ENCODE results near the gene TMEM266.

The TMEM266 gene

DNA sequence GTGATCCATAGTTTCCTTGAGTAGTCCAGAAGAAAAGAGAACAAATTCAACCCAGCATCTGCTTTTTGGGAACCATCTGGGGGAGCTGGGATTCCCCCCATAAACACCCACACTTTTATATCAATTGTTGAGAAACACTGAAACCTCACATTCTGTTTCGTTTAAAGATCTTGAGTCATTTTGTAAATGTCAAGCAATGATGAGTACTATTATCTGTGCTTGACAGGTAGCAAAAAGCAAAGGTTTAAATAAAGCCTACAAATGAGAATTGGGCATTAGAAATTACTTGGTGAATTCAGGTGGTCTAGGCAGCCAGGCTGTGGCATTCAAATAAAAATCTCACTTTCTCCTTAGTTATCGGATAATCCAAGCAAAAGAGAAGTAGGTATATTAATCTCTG is 75.7 kb downstream of the TMEM266 start:
- DNase-seq, result no peak

- no peak for DNase-seq
These were observed 78.7 kb downstream of the TMEM266 start for GRCh38 chr15:76138436-76138835.

DNA sequence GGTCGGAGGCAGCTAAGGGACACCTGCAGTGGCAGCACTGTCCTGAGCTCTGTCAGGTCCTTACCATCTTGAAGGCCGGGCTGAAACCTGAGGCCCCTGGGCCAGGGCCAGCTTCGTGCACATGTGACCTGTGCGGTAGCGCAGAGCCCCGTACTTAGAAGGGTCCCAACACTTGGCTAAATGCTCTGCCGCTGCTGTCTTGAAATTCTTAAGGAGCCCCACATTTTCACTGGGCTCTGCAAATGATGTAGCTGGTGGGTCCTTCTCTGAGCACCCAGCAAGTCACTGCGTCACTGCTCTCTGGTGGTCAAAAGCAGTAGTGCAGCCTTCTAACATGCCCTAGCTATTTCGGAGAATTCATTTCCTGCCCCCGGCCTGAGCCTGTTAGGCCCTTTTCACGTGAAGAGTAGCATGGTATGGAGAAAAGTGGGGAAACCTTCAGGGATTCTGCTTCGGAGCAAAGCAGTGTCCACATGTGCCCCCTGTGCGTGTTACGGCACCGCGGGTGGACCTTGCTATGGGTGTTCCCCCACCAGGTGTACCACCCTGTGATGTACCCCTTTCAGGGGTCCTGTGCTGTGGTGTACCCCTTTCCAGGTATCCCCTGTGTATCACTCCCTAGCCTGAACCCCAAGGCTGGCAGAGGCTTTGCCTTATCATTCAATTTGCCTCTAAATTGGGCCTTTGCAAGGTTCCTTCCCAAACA is 79.7 kb downstream of the TMEM266 start:
- peak; percentile 70 for DNase-seq

- no peak for DNase-seq
These were observed 80.3 kb downstream of the TMEM266 start for GRCh38 chr15:76140074-76140464.

DNA sequence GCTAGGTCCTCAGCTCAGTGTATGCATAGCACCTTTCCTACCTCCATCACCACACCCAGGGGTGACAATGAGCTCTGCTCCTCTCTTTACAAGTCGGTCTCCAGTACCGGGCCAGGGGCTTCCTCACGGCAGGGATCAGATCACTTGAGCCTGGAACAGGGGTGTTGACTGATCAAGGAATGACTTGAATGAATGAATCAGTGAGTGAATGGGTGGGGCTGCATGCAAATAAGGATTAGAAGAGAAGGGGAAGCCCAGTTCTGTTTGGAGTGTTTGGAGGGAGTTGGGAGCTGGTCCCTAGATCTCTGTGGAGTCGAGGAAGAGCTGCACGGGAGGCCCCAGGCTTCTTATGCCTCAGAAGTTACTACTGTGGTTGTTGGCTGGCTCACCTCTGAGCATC is 87.0 kb downstream of the TMEM266 start:
- DNase-seq, result no peak

GRCh38 chr15:76147906-76148570 is 88.3 kb downstream of the TMEM266 start:
- DNase-seq, result peak; percentile 73

DNA sequence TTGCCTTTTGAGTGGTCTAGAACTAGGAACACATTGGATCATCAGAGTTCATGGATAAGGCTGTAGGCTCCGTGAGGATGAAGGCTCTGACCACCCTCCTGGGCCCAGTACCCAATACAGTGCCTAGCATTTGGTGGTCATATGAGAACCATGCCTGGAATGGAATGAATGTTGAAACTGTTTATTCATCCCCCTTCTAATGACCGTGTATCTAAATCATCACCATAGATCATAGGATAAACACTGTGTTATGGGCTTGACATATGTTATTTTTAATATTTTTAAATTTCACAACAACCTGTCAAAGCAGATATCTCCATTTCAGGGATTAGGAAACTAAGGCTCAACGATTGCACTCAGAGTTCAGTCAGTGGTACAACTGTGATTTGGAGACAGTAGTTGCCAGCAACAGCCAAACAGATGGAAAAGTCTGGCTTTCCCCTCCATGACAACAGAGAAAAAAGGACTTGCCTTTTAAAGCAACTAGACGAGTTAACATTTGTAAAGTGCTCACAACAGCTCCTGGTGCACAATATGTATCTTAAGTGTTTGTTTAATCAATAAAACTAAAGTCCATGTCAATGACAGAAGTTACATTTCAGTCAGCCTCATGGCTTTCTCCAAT is 89.6 kb downstream of the TMEM266 start:
- DNase-seq, result no peak

DNA sequence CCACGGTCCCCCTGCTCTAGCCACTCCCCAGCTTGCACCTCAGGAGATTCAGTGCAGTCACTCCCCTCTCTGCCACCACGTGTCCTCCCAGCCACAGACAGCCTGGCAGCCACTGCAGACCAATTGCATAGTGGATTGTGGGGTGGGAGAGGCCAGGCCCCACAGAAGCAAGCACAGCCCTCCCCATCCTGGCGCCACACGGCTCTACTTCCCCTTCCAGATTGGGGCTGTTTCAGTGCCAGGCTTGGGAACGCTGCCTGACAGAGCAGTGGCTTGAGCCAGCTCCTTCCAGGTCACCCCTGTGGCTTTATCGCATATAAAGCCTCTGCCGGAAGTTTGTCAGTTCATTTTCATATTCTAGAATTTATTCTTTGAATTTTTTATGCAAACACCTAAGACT is 90.7 kb downstream of the TMEM266 start:
- no peak for DNase-seq

GRCh38 chr15:76150971-76151598 is 91.3 kb downstream of the TMEM266 start:
- peak; percentile 77 for DNase-seq

- DNase-seq, result no peak
These were observed 91.8 kb downstream of the TMEM266 start for GRCh38 chr15:76151599-76151974.

DNA sequence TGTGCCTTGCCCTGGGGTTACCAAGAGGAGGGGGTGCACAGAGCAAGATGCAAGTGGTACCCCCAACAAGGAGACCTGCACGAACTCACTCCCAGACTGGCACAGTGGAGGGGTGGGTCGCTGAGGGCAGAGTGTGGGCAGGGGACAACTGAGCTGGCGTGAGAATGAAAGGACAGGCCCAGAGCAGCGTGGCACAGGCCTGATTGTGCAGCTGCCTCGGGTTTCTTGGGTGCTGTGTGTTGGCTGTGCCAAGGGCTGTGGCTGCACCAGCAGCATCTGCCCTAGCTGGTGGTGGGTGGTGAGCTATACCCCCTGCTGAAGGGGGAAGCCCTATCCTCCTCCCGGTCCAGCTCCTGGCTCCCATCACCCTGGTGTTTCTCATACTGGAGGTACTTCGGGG is 92.4 kb downstream of the TMEM266 start:
- DNase-seq, result no peak

DNA sequence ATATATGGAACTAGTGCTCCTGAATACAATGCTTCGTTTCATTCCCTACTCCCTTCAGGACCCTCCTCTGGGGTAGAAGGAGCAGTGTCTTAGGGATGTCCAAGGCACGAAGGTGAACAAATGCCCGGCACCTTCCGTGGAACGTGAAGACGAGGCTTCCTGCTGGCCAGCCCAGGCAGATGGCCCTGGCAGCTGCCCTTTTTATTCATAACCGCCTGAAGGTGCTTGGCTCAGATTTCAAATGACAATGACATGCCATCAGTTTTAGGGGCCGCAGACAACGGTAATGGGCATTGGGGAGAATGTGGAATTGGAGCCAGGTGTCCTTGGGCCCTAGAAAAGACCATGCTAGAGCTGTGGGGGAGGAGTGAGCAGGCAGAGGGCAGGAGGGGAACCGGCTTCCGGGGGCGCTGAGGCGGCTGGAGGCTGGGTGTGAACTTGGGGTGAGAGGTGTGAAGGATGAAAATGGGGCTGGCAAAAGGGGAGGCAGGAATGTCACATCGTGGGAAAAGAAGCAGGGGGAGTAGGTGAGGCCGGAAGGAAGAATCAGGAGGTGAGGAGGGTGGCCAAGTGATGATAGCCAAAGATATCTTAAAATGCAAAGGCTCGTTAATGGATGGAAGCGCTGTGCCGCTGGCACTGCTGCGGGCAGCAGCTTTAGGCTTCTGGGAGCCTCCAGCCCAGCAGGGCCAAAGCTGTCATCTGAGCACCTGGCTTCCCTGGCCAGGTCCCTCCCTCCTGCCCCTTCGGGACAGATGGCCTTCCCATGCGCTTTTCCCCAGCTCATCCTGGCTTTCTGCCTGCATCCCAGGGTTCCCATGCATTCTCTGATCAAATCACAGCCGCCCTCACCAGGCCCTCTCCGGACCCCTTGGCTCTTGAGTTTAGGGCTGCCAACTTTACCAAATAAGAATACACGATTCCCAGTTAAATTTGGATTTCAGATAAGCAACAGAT is 93.7 kb downstream of the TMEM266 start:
- no peak for DNase-seq

DNA sequence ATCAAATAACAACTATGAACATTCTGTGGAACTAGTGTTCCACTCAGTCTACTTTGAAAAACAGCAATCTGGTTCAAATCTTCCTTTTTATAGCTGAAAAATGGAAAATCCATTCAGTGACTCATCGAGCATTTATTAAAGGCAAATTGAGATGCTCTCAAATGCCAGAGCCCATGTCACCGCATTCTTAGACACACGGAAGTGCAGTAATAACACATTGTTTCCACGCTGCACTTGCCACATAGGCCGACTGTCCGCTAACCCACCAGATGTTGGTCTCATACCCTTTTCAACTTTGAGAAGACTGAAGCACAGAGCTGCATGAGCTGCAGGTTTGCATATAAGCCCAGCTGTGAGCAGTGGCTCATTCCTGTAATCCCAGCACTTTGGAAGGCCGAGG is 95.9 kb downstream of the TMEM266 start:
- no peak for DNase-seq

DNA sequence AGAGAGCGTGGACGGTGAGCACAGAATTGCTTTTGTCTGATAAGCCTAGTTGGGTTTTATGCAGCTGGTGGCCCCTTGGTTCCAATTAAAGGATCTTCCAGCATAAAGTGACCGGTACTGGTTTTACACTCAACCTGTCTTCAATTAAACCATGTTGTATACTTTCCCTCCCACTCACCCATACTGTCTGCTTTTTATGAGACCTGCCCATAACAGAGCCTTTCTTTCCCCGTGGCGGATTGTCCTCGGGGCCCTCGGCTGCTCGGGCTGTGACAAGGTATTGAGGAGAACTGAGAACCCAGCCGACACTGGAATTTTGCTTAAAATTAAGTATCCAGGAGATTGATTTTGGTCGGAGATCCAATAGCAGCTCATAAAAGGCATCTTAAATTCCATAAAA is 98.4 kb downstream of the TMEM266 start:
- DNase-seq, result no peak

DNA sequence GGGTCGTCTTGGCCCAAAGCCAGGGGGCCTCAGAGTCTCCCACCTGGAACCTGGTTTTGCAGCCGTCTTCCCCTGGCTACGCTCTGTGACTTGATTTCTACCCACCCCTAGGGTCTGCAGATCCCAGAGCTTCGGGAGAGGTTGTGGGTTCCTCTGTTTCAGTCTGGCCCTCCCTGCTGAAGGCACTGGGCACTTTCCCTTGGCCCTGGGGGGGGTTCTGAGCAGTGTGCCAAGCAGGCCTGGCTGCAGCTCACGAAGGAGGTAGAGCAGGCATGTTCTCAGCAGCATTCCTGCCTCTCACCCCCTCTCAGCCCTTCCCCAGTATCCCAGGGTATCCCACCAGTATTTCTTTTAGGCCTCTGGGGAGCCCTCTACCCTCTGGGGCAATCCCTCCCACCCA is 99.0 kb downstream of the TMEM266 start:
- DNase-seq, result no peak

DNA sequence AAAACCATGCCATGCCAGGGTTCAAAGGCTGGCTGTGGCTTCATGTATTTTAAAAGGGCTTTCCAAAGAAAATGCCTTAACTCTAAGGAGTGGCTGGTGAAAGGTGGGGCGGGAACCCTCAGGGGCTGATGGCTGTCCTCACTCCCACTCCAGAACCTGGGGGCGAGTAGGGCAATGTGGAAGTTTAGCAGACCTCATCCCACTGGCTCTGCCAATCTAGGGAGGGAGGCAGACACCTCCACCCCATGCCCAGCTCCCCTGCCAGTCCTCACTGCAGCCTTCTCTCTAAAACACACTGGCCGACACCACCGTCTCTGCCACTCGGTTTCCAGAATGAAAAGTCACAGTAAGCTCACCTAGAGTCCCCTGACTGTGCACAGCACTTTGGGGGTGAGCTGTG is 99.5 kb downstream of the TMEM266 start:
- DNase-seq, result no peak

GRCh38 chr15:76160426-76161152 is 100.8 kb downstream of the TMEM266 start:
- no peak for DNase-seq

DNA sequence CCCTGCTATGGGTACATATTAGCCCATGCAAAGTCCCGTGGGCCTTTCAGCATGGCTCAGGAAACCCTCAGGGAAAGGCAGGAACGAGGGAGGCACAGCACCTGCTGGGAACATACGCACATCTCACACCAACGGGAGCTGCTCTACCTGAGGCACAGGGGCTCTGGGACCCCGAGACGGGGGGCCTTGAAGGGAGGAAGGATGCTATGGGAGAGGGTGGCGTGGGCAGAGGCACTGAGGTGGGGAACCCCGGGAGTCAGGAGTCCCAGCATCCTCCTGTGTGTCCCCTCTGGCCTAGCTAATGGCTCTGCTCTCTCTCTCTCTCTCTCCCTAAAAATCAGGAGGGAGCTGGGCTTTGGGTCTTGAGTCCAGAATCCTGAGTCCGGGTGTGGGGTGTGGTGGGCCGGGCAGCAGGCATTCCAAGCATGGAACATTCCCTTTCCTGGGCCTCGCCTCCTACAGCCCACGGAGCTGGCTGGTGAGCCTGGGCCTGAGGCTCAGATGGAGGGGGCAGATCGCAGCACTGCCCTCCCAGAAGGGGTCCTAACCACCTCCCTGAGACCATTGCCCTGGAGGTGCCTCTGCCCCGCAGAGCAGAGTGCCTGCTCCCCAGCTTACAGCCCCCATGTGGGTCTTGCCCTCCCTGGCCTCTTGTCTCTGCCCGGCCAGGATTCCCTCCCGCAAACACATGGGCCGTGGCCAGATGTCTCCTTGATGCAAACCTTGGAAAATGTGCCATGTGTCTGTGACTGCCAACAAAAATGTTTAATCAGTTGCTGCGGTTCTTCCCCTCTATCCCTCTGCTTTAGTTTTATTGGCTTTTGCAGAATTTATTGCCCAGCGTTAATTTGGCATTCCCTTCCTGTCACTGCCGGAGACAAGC is 101.6 kb downstream of the TMEM266 start:
- no peak for DNase-seq

DNA sequence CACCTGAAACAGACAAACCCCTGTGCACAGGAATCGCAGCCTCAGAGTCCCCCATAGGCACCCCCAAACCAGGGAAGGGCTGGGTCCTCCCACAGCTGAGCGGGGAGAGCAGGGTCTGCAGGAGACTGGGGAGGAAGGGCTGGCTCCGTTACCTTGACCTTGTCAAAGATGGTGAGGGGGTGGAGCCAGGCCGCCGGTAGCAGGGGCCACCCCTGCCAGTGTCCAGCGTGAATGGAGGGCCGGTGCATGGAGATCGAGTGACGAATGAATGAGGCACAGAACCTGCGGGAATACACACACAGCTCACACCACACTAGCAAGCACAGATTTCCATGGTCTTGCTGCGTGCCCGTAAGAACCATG is 102.2 kb downstream of the TMEM266 start:
- no peak for DNase-seq

GRCh38 chr15:76162784-76163456 is 103.1 kb downstream of the TMEM266 start:
- no peak for DNase-seq
